WTC11 (cell line): Measurements from ENCODE around the gene MNAT1. TPM values are rescaled to one million over a fixed set of nuclear protein-coding genes. Genes with fewer than 3 reads are reported as not detected.

ENCODE experiments used
- ATAC-seq: fragments of 200-7000 bp; cut with Tn5 transposase; 2 replicates; pipeline ENCODE4 v1.10.0; 2021; ENCODE audit warnings: mild to moderate bottlenecking, moderate library complexity
- CTCF ChIA-PET: fragments of 300-600 bp; sonication (Branson Sonifier 250); formaldehyde crosslinking; loops from one replicate; lab custom pipeline; 2021; ENCODE audit warnings: antibody characterized with exemption; lab: Charles Lee
- POLR2A ChIA-PET: fragments of 350-600 bp; sonication (Branson Sonifier 250); formaldehyde crosslinking; loops from one replicate; lab custom pipeline; 2021; ENCODE audit warnings: antibody characterized with exemption; lab: Charles Lee
- DNase-seq: peaks from one replicate; pipeline ENCODE4 v3.0.0; 2021; ENCODE audit warnings: low spot score
- H3K27ac Mint-ChIP-seq: 2 replicates; pipeline ENCODE4 v1.8.0; 2021; ENCODE audit warnings: mixed read lengths
- H3K27me3 Mint-ChIP-seq: 2 replicates; pipeline ENCODE4 v1.8.0; 2021; ENCODE audit warnings: low read depth, mild to moderate bottlenecking, moderate library complexity, mixed read lengths
- H3K36me3 Mint-ChIP-seq: 2 replicates; pipeline ENCODE4 v1.8.0; 2021; ENCODE audit warnings: mixed read lengths
- H3K4me1 Mint-ChIP-seq: 2 replicates; pipeline ENCODE4 v1.8.0; 2022; ENCODE audit warnings: mixed read lengths
- H3K4me3 Mint-ChIP-seq: 2 replicates; pipeline ENCODE4 v1.8.0; 2021; ENCODE audit warnings: mild to moderate bottlenecking, moderate library complexity, mixed read lengths
- H3K9me3 Mint-ChIP-seq: 2 replicates; pipeline ENCODE4 v1.8.0; 2021; ENCODE audit warnings: mixed read lengths
- ATF3 ChIP-seq: sonication (generic); formaldehyde crosslinking; conservative IDR thresholded peaks from 2 replicates; pipeline ENCODE4 v1.8.1; 2022; ENCODE audit warnings: mild to moderate bottlenecking, missing genetic modification reagents
- CBFB ChIP-seq: sonication (generic); formaldehyde crosslinking; IDR thresholded peaks from 2 replicates; pipeline ENCODE4 v1.8.1; 2022; ENCODE audit warnings: mild to moderate bottlenecking, low read depth, missing genetic modification reagents
- CTCF ChIP-seq: fragments of 200-600 bp; IDR thresholded peaks from 2 replicates; pipeline ENCODE4 v1.8.0; 2022; ENCODE audit warnings: antibody characterized with exemption
- E2F1 ChIP-seq: sonication (generic); formaldehyde crosslinking; IDR thresholded peaks from 2 replicates; pipeline ENCODE4 v1.8.0; 2022; ENCODE audit warnings: mild to moderate bottlenecking, missing genetic modification reagents
- E2F5 ChIP-seq: sonication (generic); formaldehyde crosslinking; IDR thresholded peaks from 2 replicates; pipeline ENCODE4 v1.8.1; 2022; ENCODE audit warnings: mild to moderate bottlenecking, moderate library complexity, missing genetic modification reagents
- ERG ChIP-seq: fragments of 250-450 bp; sonication (Bioruptor Pico); IDR thresholded peaks from 2 replicates; pipeline ENCODE4 v1.8.0; 2021; ENCODE audit warnings: mild to moderate bottlenecking
- ESRRA ChIP-seq: sonication (generic); formaldehyde crosslinking; IDR thresholded peaks from 2 replicates; pipeline ENCODE4 v1.8.1; 2022; ENCODE audit warnings: mild to moderate bottlenecking, missing genetic modification reagents, borderline replicate concordance
- IRF1 ChIP-seq: sonication (generic); formaldehyde crosslinking; IDR thresholded peaks from 2 replicates; pipeline ENCODE4 v1.8.0; 2023; ENCODE audit warnings: missing genetic modification reagents
- NFATC4 ChIP-seq: fragments of 250-450 bp; sonication (Bioruptor Pico); IDR thresholded peaks from 2 replicates; pipeline ENCODE4 v1.9.0; 2021; ENCODE audit warnings: mild to moderate bottlenecking
- NR1H2 ChIP-seq: sonication (generic); formaldehyde crosslinking; IDR thresholded peaks from 2 replicates; pipeline ENCODE4 v1.9.0; 2021; ENCODE audit warnings: mild to moderate bottlenecking, moderate library complexity, missing genetic modification reagents
- OVOL2 ChIP-seq: fragments of 250-450 bp; sonication (Bioruptor Pico); IDR thresholded peaks from 2 replicates; pipeline ENCODE4 v1.9.0; 2021; ENCODE audit warnings: mild to moderate bottlenecking, borderline replicate concordance
- PRDM15 ChIP-seq: sonication (generic); formaldehyde crosslinking; IDR thresholded peaks from 2 replicates; pipeline ENCODE4 v1.8.0; 2022; ENCODE audit warnings: missing genetic modification reagents
- PRRX2 ChIP-seq: fragments of 250-450 bp; sonication (Bioruptor Pico); IDR thresholded peaks from 2 replicates; pipeline ENCODE4 v1.8.0; 2021; ENCODE audit warnings: mild to moderate bottlenecking
- RORB ChIP-seq: fragments of 250-450 bp; sonication (Bioruptor Pico); IDR thresholded peaks from 2 replicates; pipeline ENCODE4 v1.9.0; 2021; ENCODE audit warnings: mild to moderate bottlenecking
- TCF7 ChIP-seq: sonication (generic); formaldehyde crosslinking; IDR thresholded peaks from 2 replicates; pipeline ENCODE4 v1.8.0; 2022; ENCODE audit warnings: mild to moderate bottlenecking, low read depth, missing genetic modification reagents, moderate library complexity
- USF1 ChIP-seq: sonication (generic); formaldehyde crosslinking; IDR thresholded peaks from 2 replicates; pipeline ENCODE4 v1.8.0; 2022; ENCODE audit warnings: mild to moderate bottlenecking, missing genetic modification reagents
- ZNF138 ChIP-seq: sonication (generic); formaldehyde crosslinking; conservative IDR thresholded peaks from 2 replicates; pipeline ENCODE4 v1.8.1; 2022; ENCODE audit warnings: mild to moderate bottlenecking, moderate library complexity, missing genetic modification reagents
- ZNF232 ChIP-seq: sonication (generic); formaldehyde crosslinking; IDR thresholded peaks from 2 replicates; pipeline ENCODE4 v1.8.0; 2022; ENCODE audit warnings: mild to moderate bottlenecking, missing genetic modification reagents
- ZNF263 ChIP-seq: sonication (generic); formaldehyde crosslinking; IDR thresholded peaks from 2 replicates; pipeline ENCODE4 v1.8.1; 2022; ENCODE audit warnings: low read depth, mild to moderate bottlenecking, moderate library complexity, missing genetic modification reagents
- ZNF512 ChIP-seq: sonication (generic); formaldehyde crosslinking; IDR thresholded peaks from 2 replicates; pipeline ENCODE4 v1.8.1; 2022; ENCODE audit warnings: missing genetic modification reagents, borderline replicate concordance
- total RNA-seq: library from RNA; stranded (reverse); gene quantifications from 3 replicates; pipeline ENCODE4 v1.2.3, GENCODE V29; 2021

The MNAT1 gene
- total RNA-seq, 1 experiment from 2014 or later = 59.0 TPM

- DNase-seq (no peak), ATAC-seq (peak; percentile 30; the same call in 1 of the 2 replicates)
- Mint-ChIP-seq H3K9me3 (peaks cover 7% of the 10 kb centered on the region; the same call in 1 of the 2 replicates), H3K27ac (no peak overlapping the region), H3K27me3 (no peaks in the 10 kb centered on the region), H3K4me3 (no peak overlapping the region), H3K36me3 (peaks cover 6% of the 10 kb centered on the region), H3K4me1 (peaks cover 7% of the 10 kb centered on the region)
- POLR2A ChIA-PET = no interaction called here
- CTCF ChIA-PET = no interaction called here
- TF ChIP-seq IRF1 = no peak
- no peak for TF ChIP-seq USF1
- no peak for TF ChIP-seq ZNF263 (CRISPR knock-in tag)
- TF ChIP-seq ZNF512 (CRISPR knock-in tag) = no peak
- TF ChIP-seq PRRX2 (CRISPR knock-in tag) = no peak
- no peak for TF ChIP-seq ZNF232 (CRISPR knock-in tag)
- TF ChIP-seq CTCF = no peak
- TF ChIP-seq OVOL2 = no peak
- no peak for TF ChIP-seq ATF3 (CRISPR knock-in tag)
- TF ChIP-seq RORB (CRISPR knock-in tag) = no peak
- TF ChIP-seq ERG (CRISPR knock-in tag) = no peak
- TF ChIP-seq ESRRA = no peak
- TF ChIP-seq E2F5 (CRISPR knock-in tag) = no peak
- no peak for TF ChIP-seq TCF7 (CRISPR knock-in tag)
- TF ChIP-seq ZNF138 = no peak
- TF ChIP-seq CBFB (CRISPR knock-in tag) = no peak
- TF ChIP-seq PRDM15 (CRISPR knock-in tag) = no peak
- no peak for TF ChIP-seq NR1H2 (CRISPR knock-in tag)
- TF ChIP-seq E2F1 (CRISPR knock-in tag) = no peak
- TF ChIP-seq NFATC4 (CRISPR knock-in tag) = no peak
These were observed 229.2 kb downstream of the MNAT1 start for GRCh38 chr14:60963761-60964160.
